ENCODE results near the gene S100A10. TPM values are rescaled to one million over a fixed set of nuclear protein-coding genes. Genes with fewer than 3 reads are reported as not detected.
A peak's percentile ranks its signal among the peaks of the same experiment; 100 is the strongest.

The S100A10 gene
- total RNA-seq, 1 experiment from 2014 or later, result 1,436 TPM

GRCh38 chr1:152003846-152004442, 10.3 kb upstream of the S100A10 start:
- Histone ChIP-seq H3K9me3 (ENCODE audit: insufficient read depth, low read depth) (no peaks in the 10 kb centered on the region), H3K9me2 (ENCODE audit: insufficient read depth) (no peaks in the 10 kb centered on the region), H2AFZ (no peak overlapping the region), H3K27me3 (ENCODE audit: insufficient read depth, low read depth) (no peaks in the 10 kb centered on the region), H4K20me1 (ENCODE audit: insufficient read depth) (no peaks in the 10 kb centered on the region), H3K36me3 (ENCODE audit: low read depth) (no peaks in the 10 kb centered on the region), H3K27ac (no peak overlapping the region), H3K4me1 (replicated peaks; ENCODE audit: insufficient read depth) (peaks cover 34% of the 10 kb centered on the region), H3K79me2 (ENCODE audit: low read depth) (no peaks in the 10 kb centered on the region), H3F3A (ENCODE audit: insufficient read depth, low read depth) (peaks cover 17% of the 10 kb centered on the region), H3K4me2 (no peak overlapping the region), H3K4me3 (no peak overlapping the region)
- no peak for TF ChIP-seq CTCF (conservative IDR thresholded peaks at IDR 0.05)
- TF ChIP-seq EZH2 (IDR thresholded peaks at IDR 0.05; ENCODE audit: low read depth), result no peak
- ChIA-PET POLR2A (ENCODE audit: unreplicated experiment) (interaction anchor here (0.6 to 1.5 kb wide), 3 partner anchors 11 to 33 kb away, joined by 3 to 9 read pairs (median 4); partner anchors contain the start of gene S100A11), CTCF (interaction anchor here (0.7 to 1.9 kb wide), 4 partner anchors 9 to 775 kb away, joined by 4 to 7 read pairs (median 5); no protein-coding TSS in a partner anchor)
- no TSS peak for BruUV-seq (replicated peaks)
- intact Hi-C loops (cut with micrococcal nuclease; ENCODE audit: unreplicated experiment), result loop anchor here (10.0 kb wide), 1 partner anchor 239 kb away; the partner anchor contains the start of gene MRPL9
- no peak for DNase-seq

GRCh38 chr1:152002960-152003359, 9.3 kb upstream of the S100A10 start:
- H3K27me3 ChIP-seq (ENCODE audit: insufficient read depth, low read depth), result no peaks in the 10 kb centered on the region
- ChIA-PET CTCF (interaction anchor here (0.6 to 1.9 kb wide), 4 partner anchors 10 to 68 kb away, joined by 3 to 6 read pairs (median 4); partner anchors contain the start of gene S100A11), POLR2A (ENCODE audit: unreplicated experiment) (interaction anchor here (1.5 kb wide), 1 partner anchor 10 kb away, joined by 9 read pairs; no protein-coding TSS in a partner anchor)
- H3K4me3 ChIP-seq, result no peak overlapping the region
- no peak for DNase-seq
- no peaks in the 10 kb centered on the region for H3K79me2 ChIP-seq (ENCODE audit: low read depth)
- no peaks in the 10 kb centered on the region for H3K9me2 ChIP-seq (ENCODE audit: insufficient read depth)
- H3K27ac ChIP-seq, result no peak overlapping the region
- peaks cover 27% of the 10 kb centered on the region for H3F3A ChIP-seq (ENCODE audit: insufficient read depth, low read depth)
- H3K4me1 ChIP-seq (replicated peaks; ENCODE audit: insufficient read depth), result peaks cover 44% of the 10 kb centered on the region
- no TSS peak for BruUV-seq (replicated peaks)
- no peak for TF ChIP-seq EZH2 (IDR thresholded peaks at IDR 0.05; ENCODE audit: low read depth)
- no peak for TF ChIP-seq CTCF (conservative IDR thresholded peaks at IDR 0.05)
- no peak overlapping the region for H3K4me2 ChIP-seq
- H3K36me3 ChIP-seq (ENCODE audit: low read depth), result no peaks in the 10 kb centered on the region
- no peak overlapping the region for H2AFZ ChIP-seq
- no peaks in the 10 kb centered on the region for H4K20me1 ChIP-seq (ENCODE audit: insufficient read depth)
- intact Hi-C loops (cut with micrococcal nuclease; ENCODE audit: unreplicated experiment), result loop anchor here (10.0 kb wide), 1 partner anchor 238 kb away; the partner anchor contains the start of gene MRPL9
- peaks cover 6% of the 10 kb centered on the region; the same call in 1 of the 2 replicates for H3K9me3 ChIP-seq (ENCODE audit: insufficient read depth, low read depth)

GRCh38 chr1:152001631-152002584, 8.2 kb upstream of the S100A10 start:
- ChIA-PET POLR2A (ENCODE audit: unreplicated experiment) (interaction anchor here (0.6 to 1.7 kb wide), 6 partner anchors 13 to 181 kb away, joined by 3 to 24 read pairs (median 6); no protein-coding TSS in a partner anchor), CTCF (interaction anchor here (0.5 to 2.9 kb wide), 14 partner anchors 12 to 1543 kb away, joined by 3 to 25 read pairs (median 4); partner anchors contain the start of gene S100A11)
- Histone ChIP-seq H3K36me3 (ENCODE audit: low read depth) (no peaks in the 10 kb centered on the region), H3F3A (ENCODE audit: insufficient read depth, low read depth) (peaks cover 38% of the 10 kb centered on the region), H2AFZ (no peak overlapping the region), H3K79me2 (ENCODE audit: low read depth) (no peaks in the 10 kb centered on the region), H3K27ac (peak overlapping the region; percentile 90), H3K9me2 (ENCODE audit: insufficient read depth) (no peaks in the 10 kb centered on the region), H3K9me3 (ENCODE audit: insufficient read depth, low read depth) (peaks cover 15% of the 10 kb centered on the region), H3K4me2 (peak overlapping the region; percentile 26), H3K4me1 (replicated peaks; ENCODE audit: insufficient read depth) (peaks cover 54% of the 10 kb centered on the region), H3K4me3 (no peak overlapping the region), H3K27me3 (ENCODE audit: insufficient read depth, low read depth) (no peaks in the 10 kb centered on the region), H4K20me1 (ENCODE audit: insufficient read depth) (no peaks in the 10 kb centered on the region)
- intact Hi-C loops (cut with micrococcal nuclease; ENCODE audit: unreplicated experiment), result loop anchor here (1.0 to 10.0 kb wide), 8 partner anchors 32 to 237 kb away; partner anchors contain the start of genes C2CD4D, MRPL9 and THEM4
- DNase-seq, result peak; percentile 87 to 93
- TF ChIP-seq CTCF (conservative IDR thresholded peaks at IDR 0.05), result peak; percentile 94
- no peak for TF ChIP-seq EZH2 (IDR thresholded peaks at IDR 0.05; ENCODE audit: low read depth)
- no TSS peak for BruUV-seq (replicated peaks)

All from PC-9 (cell line).